Natural killer cell (primary cell): ENCODE measurements around the gene MBP. TPM values are rescaled to one million over a fixed set of nuclear protein-coding genes. Genes with fewer than 3 reads are reported as not detected.

Experiments
- ATAC-seq, 3 donors: fragments of 150-1000 bp in 2 of 3; fragments of 200-7000 bp in 1 of 3; cut with Tn5 transposase; 1 replicate in 1 of 3; 2 replicates in 2 of 3; pipeline ENCODE4 v1.10.0; 2021; ENCODE audit warnings: mild to moderate bottlenecking in 2 of 3, moderate library complexity in 2 of 3
- DNase-seq, 2 donors: peaks; one replicate each; pipeline versions ENCODE4 v3.0.0 to v3.0.0-alpha.2; 2013 to 2021; ENCODE audit warnings: mixed read lengths in 1 of 2
- H3K27ac ChIP-seq: one replicate; pipeline ENCODE4 v1.5.1; 2013; ENCODE audit warnings: mild to moderate bottlenecking, low read length
- H3K27me3 ChIP-seq: one replicate; pipeline ENCODE4 v1.6.1; 2013; ENCODE audit warnings: low read length; ENCODE audit not compliant: control insufficient read depth, insufficient read depth
- H3K36me3 ChIP-seq: one replicate; pipeline ENCODE4 v1.6.1; 2013; ENCODE audit warnings: low read length; ENCODE audit not compliant: control insufficient read depth, insufficient read depth
- H3K4me1 ChIP-seq: one replicate; pipeline ENCODE4 v1.6.1; 2013; ENCODE audit warnings: low read length; ENCODE audit not compliant: control insufficient read depth, insufficient read depth
- H3K4me3 ChIP-seq: one replicate; pipeline ENCODE4 v1.5.1; 2013; ENCODE audit warnings: low read length
- H3K9me3 ChIP-seq: one replicate; pipeline ENCODE4 v1.6.1; 2013; ENCODE audit warnings: low read length; ENCODE audit not compliant: control insufficient read depth, insufficient read depth
- H3K27ac Mint-ChIP-seq, 2 donors: one replicate each; pipeline ENCODE4 v1.8.0; 2022; ENCODE audit warnings: mild to moderate bottlenecking in 2 of 2, mixed read lengths in 2 of 2, moderate library complexity in 1 of 2
- H3K27me3 Mint-ChIP-seq, 2 donors: one replicate each; pipeline ENCODE4 v1.8.0; 2022; ENCODE audit warnings: low read depth in 2 of 2, mixed read lengths in 2 of 2
- H3K36me3 Mint-ChIP-seq: one replicate; pipeline ENCODE4 v1.8.0; 2022; ENCODE audit warnings: mixed read lengths
- H3K4me1 Mint-ChIP-seq, 2 donors: one replicate each; pipeline ENCODE4 v1.8.0; 2022; ENCODE audit warnings: mixed read lengths in 2 of 2
- H3K4me3 Mint-ChIP-seq: one replicate; pipeline ENCODE4 v1.8.0; 2022; ENCODE audit warnings: mild to moderate bottlenecking, moderate library complexity, mixed read lengths
- H3K9me3 Mint-ChIP-seq, 2 donors: one replicate each; pipeline ENCODE4 v1.8.0; 2022; ENCODE audit warnings: mixed read lengths in 2 of 2
- WGBS: methylation state at CpG from one replicate; pipeline ENCODE4 v1.1.7; 2013; ENCODE audit warnings: missing lambda C conversion rate; ENCODE audit not compliant: insufficient coverage; 5-methylcytosine and 5-hydroxymethylcytosine counted together
- intact Hi-C: fragments of 100-400 bp; cut with micrococcal nuclease; formaldehyde crosslinking; loops from one replicate; pipeline ENCODE4 v1.14.2; 2022
- total RNA-seq, 4 donors: library from RNA; stranded (reverse); fragments of 120-200 nt in 1 of 4; gene quantifications; one replicate each; pipeline versions ENCODE4 v1.2.3 to v1.2.4, GENCODE V29; 2013 to 2022
- TF ChIP-seq, protein P1 (sequence below): fragments of 200-600 bp; IDR thresholded peaks from one replicate; pipeline ENCODE4 v1.8.0; 2022; ENCODE audit warnings: antibody characterized with exemption

Gene MBP
- total RNA-seq, 3 donors from 2014 or later (not counting 1 experiment from before 2014, with no cell fraction given): 183 to 344 (median 325) TPM

DNA sequence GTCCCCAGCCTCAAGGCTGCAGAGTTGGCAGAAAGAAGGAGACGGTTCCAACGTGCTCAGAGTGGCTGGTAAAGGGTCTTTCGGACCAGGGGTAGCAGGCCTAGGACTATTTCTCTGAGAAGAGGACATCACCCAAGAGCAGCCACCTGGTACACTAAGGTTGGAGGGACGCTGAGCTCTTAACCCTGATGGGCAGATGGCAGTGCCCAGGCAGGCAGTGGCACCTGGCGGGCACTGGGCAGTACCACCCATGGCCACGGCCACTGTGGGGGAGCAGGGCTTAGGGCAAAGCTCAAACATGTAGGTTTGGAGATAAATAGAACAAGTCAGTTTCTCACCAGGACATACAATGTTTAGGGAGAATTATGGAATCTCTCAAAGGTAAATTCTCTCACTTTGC, 53.5 kb downstream of the MBP start:
- 94% methylated on average over 6 of the region's 6 CpGs for WGBS
- peak overlapping the region; percentile 94 to 98 for H3K27ac Mint-ChIP-seq
- no peaks in the 10 kb centered on the region for H3K27me3 ChIP-seq
- peak overlapping the region; percentile 37 for H3K27ac ChIP-seq
- intact Hi-C loops: no loop called here
- H3K36me3 Mint-ChIP-seq: no peaks in the 10 kb centered on the region
- H3K4me3 Mint-ChIP-seq: no peak overlapping the region
- TF ChIP-seq, protein P1, sequence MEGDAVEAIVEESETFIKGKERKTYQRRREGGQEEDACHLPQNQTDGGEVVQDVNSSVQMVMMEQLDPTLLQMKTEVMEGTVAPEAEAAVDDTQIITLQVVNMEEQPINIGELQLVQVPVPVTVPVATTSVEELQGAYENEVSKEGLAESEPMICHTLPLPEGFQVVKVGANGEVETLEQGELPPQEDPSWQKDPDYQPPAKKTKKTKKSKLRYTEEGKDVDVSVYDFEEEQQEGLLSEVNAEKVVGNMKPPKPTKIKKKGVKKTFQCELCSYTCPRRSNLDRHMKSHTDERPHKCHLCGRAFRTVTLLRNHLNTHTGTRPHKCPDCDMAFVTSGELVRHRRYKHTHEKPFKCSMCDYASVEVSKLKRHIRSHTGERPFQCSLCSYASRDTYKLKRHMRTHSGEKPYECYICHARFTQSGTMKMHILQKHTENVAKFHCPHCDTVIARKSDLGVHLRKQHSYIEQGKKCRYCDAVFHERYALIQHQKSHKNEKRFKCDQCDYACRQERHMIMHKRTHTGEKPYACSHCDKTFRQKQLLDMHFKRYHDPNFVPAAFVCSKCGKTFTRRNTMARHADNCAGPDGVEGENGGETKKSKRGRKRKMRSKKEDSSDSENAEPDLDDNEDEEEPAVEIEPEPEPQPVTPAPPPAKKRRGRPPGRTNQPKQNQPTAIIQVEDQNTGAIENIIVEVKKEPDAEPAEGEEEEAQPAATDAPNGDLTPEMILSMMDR: no peak
- H3K4me1 ChIP-seq: peaks cover 85% of the 10 kb centered on the region
- no peaks in the 10 kb centered on the region for H3K9me3 Mint-ChIP-seq
- H3K4me3 ChIP-seq: no peak overlapping the region
- H3K36me3 ChIP-seq: peaks cover 21% of the 10 kb centered on the region
- ATAC-seq: no peak
- H3K4me1 Mint-ChIP-seq: peaks cover 85 to 92% of the 10 kb centered on the region in 2 donors
- no peak for DNase-seq
- H3K27me3 Mint-ChIP-seq: no peaks in the 10 kb centered on the region
- no peaks in the 10 kb centered on the region for H3K9me3 ChIP-seq

DNA sequence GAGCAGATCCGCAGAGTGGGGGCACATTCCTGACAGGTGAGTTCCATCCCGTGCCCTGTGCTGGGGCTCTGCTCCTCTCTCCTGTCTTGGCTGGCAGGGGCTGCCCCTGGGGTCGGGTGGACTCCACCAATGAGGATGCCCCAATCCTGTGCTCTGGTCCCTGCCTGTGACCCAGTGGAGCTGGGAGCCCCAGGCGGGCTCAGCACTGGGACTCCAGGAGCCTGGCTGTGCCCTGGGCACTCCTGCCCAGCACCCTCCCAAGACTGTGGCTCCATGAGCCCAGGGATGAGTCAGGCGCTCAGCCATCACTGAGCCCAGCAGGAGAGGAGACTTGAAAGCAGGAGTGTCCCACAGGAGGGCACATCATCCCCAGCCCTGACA, 53.9 kb downstream of the MBP start:
- H3K36me3 Mint-ChIP-seq: no peaks in the 10 kb centered on the region
- peak overlapping the region; percentile 94 to 98 for H3K27ac Mint-ChIP-seq
- DNase-seq (peak in 1 of 2 donors; percentile 15), ATAC-seq (no peak)
- 93% methylated on average over 5 of the region's 5 CpGs for WGBS
- Histone ChIP-seq H3K9me3 (no peaks in the 10 kb centered on the region), H3K36me3 (peaks cover 21% of the 10 kb centered on the region), H3K4me3 (no peak overlapping the region), H3K4me1 (peaks cover 85% of the 10 kb centered on the region), H3K27me3 (no peaks in the 10 kb centered on the region), H3K27ac (peak overlapping the region; percentile 37)
- H3K27me3 Mint-ChIP-seq: no peaks in the 10 kb centered on the region
- TF ChIP-seq, protein P1: no peak
- H3K9me3 Mint-ChIP-seq: no peaks in the 10 kb centered on the region
- peaks cover 85 to 92% of the 10 kb centered on the region in 2 donors for H3K4me1 Mint-ChIP-seq
- intact Hi-C loops: no loop called here
- no peak overlapping the region for H3K4me3 Mint-ChIP-seq

DNA sequence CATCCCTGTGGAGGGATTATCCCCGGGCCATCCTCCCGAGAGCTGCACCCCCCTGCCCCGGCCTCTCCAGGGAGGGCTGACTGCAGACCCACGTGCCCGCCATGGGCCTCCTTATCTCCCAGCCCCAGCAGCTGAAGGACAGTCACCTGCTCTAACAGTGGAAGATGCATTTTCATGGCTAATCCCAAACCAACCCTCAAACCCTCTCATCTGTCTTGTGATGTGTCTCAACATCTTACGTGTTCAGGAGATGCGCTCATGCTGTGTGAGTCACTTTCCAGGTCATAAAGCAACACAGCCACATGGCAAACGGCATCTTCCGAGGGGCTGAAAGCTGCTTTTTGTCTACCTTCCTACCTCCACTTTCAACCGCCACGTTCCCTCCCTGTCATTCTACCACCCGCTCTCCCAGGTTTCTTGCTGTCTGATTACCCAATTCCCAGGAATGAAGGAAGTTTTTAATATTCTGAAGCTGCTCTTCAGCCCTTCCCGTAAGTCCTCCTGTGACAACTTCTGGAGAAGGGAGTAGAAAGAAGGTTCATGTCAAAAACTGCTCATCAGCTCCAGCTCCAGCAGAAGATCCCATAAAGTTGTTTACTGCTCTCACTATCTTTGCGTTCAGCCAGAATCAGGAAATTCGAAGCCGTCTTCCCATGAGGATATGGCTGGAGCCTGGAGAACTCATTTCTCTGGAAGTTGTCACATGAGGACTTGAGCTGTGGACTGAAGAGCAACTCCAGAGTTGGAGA, 54.5 kb downstream of the MBP start:
- H3K27me3 ChIP-seq: no peaks in the 10 kb centered on the region
- peak overlapping the region; percentile 33 for H3K27ac ChIP-seq
- Mint-ChIP-seq H3K27me3 (no peaks in the 10 kb centered on the region), H3K4me3 (no peak overlapping the region), H3K9me3 (no peaks in the 10 kb centered on the region), H3K36me3 (no peaks in the 10 kb centered on the region), H3K4me1 (peaks cover 85 to 92% of the 10 kb centered on the region in 2 donors), H3K27ac (peak overlapping the region; percentile 94 to 98)
- intact Hi-C loops: no loop called here
- ATAC-seq (no peak), DNase-seq (peak in 1 of 2 donors; percentile 6)
- no peak overlapping the region for H3K4me3 ChIP-seq
- no peaks in the 10 kb centered on the region for H3K9me3 ChIP-seq
- H3K4me1 ChIP-seq: peaks cover 87% of the 10 kb centered on the region
- TF ChIP-seq, protein P1: no peak
- H3K36me3 ChIP-seq: peaks cover 21% of the 10 kb centered on the region
- WGBS: 89% methylated on average over 15 of the region's 16 CpGs
